GM12878 (cell line): ENCODE data around the gene PM20D2. TPM values are rescaled to one million over a fixed set of nuclear protein-coding genes. Genes with fewer than 3 reads are reported as not detected.

ENCODE experiments used
- ATAC-seq: fragments of 200-7000 bp; cut with Tn5 transposase; 3 replicates; pipeline ENCODE4 v1.9.1; 2020; ENCODE audit warnings: mild to moderate bottlenecking, moderate library complexity
- BruUV-seq: library from RNA; stranded (reverse); fragments of 400-500 nt; replicated peaks from 2 replicates; lab custom pipeline; 2021; lab: Mats Ljungman, UMichigan
- CTCF ChIA-PET: fragments of 300-600 bp; sonication (Branson Sonifier 250); formaldehyde crosslinking; extraction: SDS; loops from one replicate; lab custom pipeline; 2021; ENCODE audit warnings: inconsistent platforms; lab: Yijun Ruan, JAX
- POLR2A ChIA-PET: fragments of 350-600 bp; formaldehyde crosslinking; extraction: SDS; loops from one replicate; lab custom pipeline; 2021; ENCODE audit warnings: inconsistent platforms; lab: Charles Lee
- RAD21 ChIA-PET: fragments of 300-600 bp; sonication (Branson Sonifier 250); formaldehyde crosslinking; loops from one replicate; lab custom pipeline; 2023; ENCODE audit warnings: antibody characterized with exemption; ENCODE audit not compliant: unreplicated experiment; lab: Charles Lee
- SMC1A ChIA-PET: fragments of 300-600 bp; sonication (Branson Sonifier 250); formaldehyde crosslinking; loops from one replicate; lab custom pipeline; 2023; ENCODE audit not compliant: unreplicated experiment, uncharacterized antibody; lab: Charles Lee
- DNase-seq: peaks from one replicate; pipeline ENCODE4 v3.0.0-alpha.2; 2011; ENCODE audit warnings: low read depth, low spot score
- FAIRE-seq: peaks from 3 replicates; lab custom pipeline; 2011; peaks lifted over from hg19 to GRCh38; lab: Jason Lieb, UNC
- H2AFZ ChIP-seq: 2 replicates; pipeline ENCODE4 v1.6.0; 2011; ENCODE audit warnings: low read depth, low read length, control low read depth; ENCODE audit not compliant: control insufficient read depth
- H3K27ac ChIP-seq: 2 replicates; pipeline ENCODE4 v1.5.1; 2011; ENCODE audit warnings: control low read depth; ENCODE audit not compliant: control insufficient read depth, insufficient read depth
- H3K27me3 ChIP-seq, 2 experiments: replicated peaks in 1 of 2; 2 replicates each; pipeline versions ENCODE4 v1.6.0 to v1.6.1; 2011; ENCODE audit warnings: low read length in 1 of 2; ENCODE audit not compliant: control insufficient read depth in 2 of 2, insufficient read depth in 2 of 2
- H3K36me3 ChIP-seq, 2 experiments: 2 replicates each; pipeline ENCODE4 v1.5.1; 2011; ENCODE audit warnings: low read length in 1 of 2; ENCODE audit not compliant: control insufficient read depth in 2 of 2, insufficient read depth in 2 of 2
- H3K4me1 ChIP-seq: 2 replicates; pipeline ENCODE4 v1.6.1; 2011; ENCODE audit warnings: mild to moderate bottlenecking, low read length, moderate library complexity, mixed read lengths; ENCODE audit not compliant: control insufficient read depth, insufficient read depth
- H3K4me2 ChIP-seq: 2 replicates; pipeline ENCODE4 v1.6.0; 2011; ENCODE audit warnings: control low read depth; ENCODE audit not compliant: control insufficient read depth, insufficient read depth
- H3K4me3 ChIP-seq: fragments of 200-600 bp; sonication (generic); 2 replicates; pipeline ENCODE4 v1.5.1; 2016
- H3K79me2 ChIP-seq: 2 replicates; pipeline ENCODE4 v1.6.0; 2011; ENCODE audit warnings: low read length; ENCODE audit not compliant: control insufficient read depth, insufficient read depth
- H3K9ac ChIP-seq: 2 replicates; pipeline ENCODE4 v1.8.0; 2011; ENCODE audit warnings: low read length, control low read depth, mixed read lengths; ENCODE audit not compliant: control insufficient read depth, insufficient read depth
- H3K9me3 ChIP-seq: replicated peaks from 3 replicates; pipeline ENCODE4 v1.5.1; 2011; ENCODE audit warnings: mild to moderate bottlenecking, low read length; ENCODE audit not compliant: control insufficient read depth, insufficient read depth
- H4K20me1 ChIP-seq: 2 replicates; pipeline ENCODE4 v1.6.0; 2011; ENCODE audit not compliant: control insufficient read depth, insufficient read depth
- CBX3 ChIP-seq: fragments of 200-600 bp; sonication (generic); IDR thresholded peaks from 2 replicates; pipeline ENCODE4 v1.6.1; 2016; ENCODE audit warnings: low read depth, borderline replicate concordance
- EGR1 ChIP-seq, 2 experiments: IDR thresholded peaks; 1 replicate in 1 of 2; 2 replicates in 1 of 2; pipeline ENCODE4 v1.6.1; 2011 to 2012; ENCODE audit warnings: low read depth in 2 of 2, low read length in 2 of 2, borderline replicate concordance in 1 of 2, mild to moderate bottlenecking in 1 of 2, moderate library complexity in 1 of 2
- IRF4 ChIP-seq: IDR thresholded peaks from 2 replicates; pipeline ENCODE4 v1.6.1; 2011; ENCODE audit warnings: low read depth, low read length
- JUNB ChIP-seq: IDR thresholded peaks from 2 replicates; pipeline ENCODE4 v1.6.1; 2016; ENCODE audit warnings: antibody characterized with exemption, mild to moderate bottlenecking
- MXI1 ChIP-seq: fragments of 150-350 bp; IDR thresholded peaks from 2 replicates; pipeline ENCODE4 v1.6.1; 2011; ENCODE audit warnings: low read depth, mild to moderate bottlenecking, inconsistent platforms, low read length, improper control_type of control experiment
- POU2F2 ChIP-seq: IDR thresholded peaks from 3 replicates; pipeline ENCODE4 v1.6.1; 2011; ENCODE audit warnings: low read depth, mild to moderate bottlenecking, low read length, borderline replicate concordance
- ZSCAN29 ChIP-seq: fragments of 450-650 bp; IDR thresholded peaks from 2 replicates; pipeline ENCODE4 v1.6.1; 2017; ENCODE audit warnings: mild to moderate bottlenecking, moderate library complexity
- WGBS: methylation state at CpG from one replicate; pipeline ENCODE4 v1.1.6; 2016; ENCODE audit warnings: low lambda C conversion rate; ENCODE audit not compliant: insufficient replicate concordance, insufficient coverage; ENCODE audit errors: missing lambda C conversion rate; 5-methylcytosine and 5-hydroxymethylcytosine counted together
- in situ Hi-C: fragments of 300-500 bp; cut with MboI; formaldehyde crosslinking; loops from 9 replicates; pipeline ENCODE4 v1.14.3; 2018; ENCODE audit warnings: mixed read lengths
- intact Hi-C: fragments of 100-400 bp; cut with micrococcal nuclease; formaldehyde crosslinking; loops from one replicate; pipeline ENCODE4 v1.14.2; 2022; ENCODE audit not compliant: unreplicated experiment
- polyA plus RNA-seq, 11 experiments: library from polyadenylated mRNA; depleted of rRNA in 4 of 11; unstranded in 6 of 11; stranded (reverse) in 5 of 11; fragments of >200 nt; fragmentation: Nextera tagmentation in 4 of 11; fragmentation: Illumina TruSeq in 1 of 11; extraction: Ambion mirVana in 4 of 11; extraction: Trizol in 1 of 11; gene quantifications; 1 replicate in 1 of 11; 2 replicates in 10 of 11; pipeline versions ENCODE4 v1.2.1 to v1.2.3, GENCODE V29; 2011 to 2016; ENCODE audit warnings: inconsistent platforms in 2 of 11, missing spikeins in 2 of 11, low read depth in 1 of 11
- total RNA-seq, 4 experiments: library from RNA; depleted of rRNA in 3 of 4; stranded (reverse); fragments of >200 nt in 3 of 4; fragmentation: Illumina TruSeq in 1 of 4; extraction: Trizol in 1 of 4; gene quantifications; 2 replicates each; pipeline versions ENCODE4 v1.2.1 to v1.2.3, GENCODE V29; 2013 to 2021
- TF ChIP-seq, protein P1 (sequence below): IDR thresholded peaks from 2 replicates; pipeline ENCODE4 v1.6.1; 2012; ENCODE audit warnings: low read length, inconsistent platforms
- TF ChIP-seq, protein P2 (sequence below): IDR thresholded peaks from 2 replicates; pipeline ENCODE4 v1.6.1; 2012; ENCODE audit warnings: improper control_type of control experiment, low read depth, low read length; ENCODE audit not compliant: insufficient replicate concordance
- TF ChIP-seq, protein P3 (sequence below): fragments of 450-650 bp; IDR thresholded peaks from 2 replicates; pipeline ENCODE4 v1.6.1; 2017; ENCODE audit warnings: antibody characterized with exemption, mild to moderate bottlenecking, moderate library complexity
- TF ChIP-seq, protein P4 (sequence below): IDR thresholded peaks from 2 replicates; pipeline ENCODE4 v1.6.1; 2011; ENCODE audit warnings: borderline replicate concordance, low read depth, mild to moderate bottlenecking, moderate library complexity, low read length; ENCODE audit not compliant: insufficient read depth, poor library complexity, severe bottlenecking
- TF ChIP-seq, protein P5 (sequence below): IDR thresholded peaks from 2 replicates; pipeline ENCODE4 v1.6.1; 2011; ENCODE audit warnings: low read depth, low read length, improper control_type of control experiment, borderline replicate concordance

PM20D2 gene
- total and polyA plus RNA-seq, 10 of the 15 experiments (the other 5 are each of a cell fraction or from before 2014, with no cell fraction given), result 7.8 to 23.6 (median 15.7) TPM

DNA sequence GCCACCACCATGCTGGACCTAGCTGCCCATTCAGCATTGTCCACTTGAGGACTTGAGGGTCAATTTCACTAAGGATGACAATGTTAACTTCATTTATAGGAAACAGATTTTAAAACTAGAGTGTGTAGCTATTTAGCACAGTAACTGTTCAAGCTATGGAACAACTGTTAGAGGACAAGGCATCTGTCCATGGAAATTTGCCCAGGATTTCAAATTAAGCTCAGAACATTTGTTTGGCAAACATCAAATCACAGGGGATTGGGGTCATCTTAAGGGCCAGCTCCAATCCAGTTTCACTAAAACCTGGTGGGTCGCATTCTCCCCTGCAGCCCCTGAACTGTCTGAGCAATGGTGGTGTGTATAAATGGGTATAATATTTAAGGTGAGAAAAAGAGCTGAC lies 35.1 kb downstream of the PM20D2 start:
- H3K36me3 ChIP-seq, result no peaks in the 10 kb centered on the region
- WGBS, result 0% methylated on average over 1 of the region's 1 CpG
- H4K20me1 ChIP-seq, result no peaks in the 10 kb centered on the region
- H3K27me3 ChIP-seq, result peaks cover under 1 to 2% of the 10 kb centered on the region in 2 experiments; a peak in 3 of 4 replicates
- H3K4me2 ChIP-seq, result no peak overlapping the region
- H2AFZ ChIP-seq, result no peak overlapping the region
- intact Hi-C loops, result no loop called here
- CTCF ChIA-PET, result no interaction called here
- TF ChIP-seq JUNB (no peak), CBX3 (no peak), MXI1 (no peak), EGR1 (IDR thresholded peaks at IDR 0.05; ENCODE audit: borderline replicate concordance in 1 of 2, low read depth in 2 of 2, low read length in 2 of 2) (no peak), POU2F2 (no peak), IRF4 (no peak), ZSCAN29 (no peak)
- TF ChIP-seq, protein P1, sequence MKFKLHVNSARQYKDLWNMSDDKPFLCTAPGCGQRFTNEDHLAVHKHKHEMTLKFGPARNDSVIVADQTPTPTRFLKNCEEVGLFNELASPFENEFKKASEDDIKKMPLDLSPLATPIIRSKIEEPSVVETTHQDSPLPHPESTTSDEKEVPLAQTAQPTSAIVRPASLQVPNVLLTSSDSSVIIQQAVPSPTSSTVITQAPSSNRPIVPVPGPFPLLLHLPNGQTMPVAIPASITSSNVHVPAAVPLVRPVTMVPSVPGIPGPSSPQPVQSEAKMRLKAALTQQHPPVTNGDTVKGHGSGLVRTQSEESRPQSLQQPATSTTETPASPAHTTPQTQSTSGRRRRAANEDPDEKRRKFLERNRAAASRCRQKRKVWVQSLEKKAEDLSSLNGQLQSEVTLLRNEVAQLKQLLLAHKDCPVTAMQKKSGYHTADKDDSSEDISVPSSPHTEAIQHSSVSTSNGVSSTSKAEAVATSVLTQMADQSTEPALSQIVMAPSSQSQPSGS, result no peak
- TF ChIP-seq, protein P2, sequence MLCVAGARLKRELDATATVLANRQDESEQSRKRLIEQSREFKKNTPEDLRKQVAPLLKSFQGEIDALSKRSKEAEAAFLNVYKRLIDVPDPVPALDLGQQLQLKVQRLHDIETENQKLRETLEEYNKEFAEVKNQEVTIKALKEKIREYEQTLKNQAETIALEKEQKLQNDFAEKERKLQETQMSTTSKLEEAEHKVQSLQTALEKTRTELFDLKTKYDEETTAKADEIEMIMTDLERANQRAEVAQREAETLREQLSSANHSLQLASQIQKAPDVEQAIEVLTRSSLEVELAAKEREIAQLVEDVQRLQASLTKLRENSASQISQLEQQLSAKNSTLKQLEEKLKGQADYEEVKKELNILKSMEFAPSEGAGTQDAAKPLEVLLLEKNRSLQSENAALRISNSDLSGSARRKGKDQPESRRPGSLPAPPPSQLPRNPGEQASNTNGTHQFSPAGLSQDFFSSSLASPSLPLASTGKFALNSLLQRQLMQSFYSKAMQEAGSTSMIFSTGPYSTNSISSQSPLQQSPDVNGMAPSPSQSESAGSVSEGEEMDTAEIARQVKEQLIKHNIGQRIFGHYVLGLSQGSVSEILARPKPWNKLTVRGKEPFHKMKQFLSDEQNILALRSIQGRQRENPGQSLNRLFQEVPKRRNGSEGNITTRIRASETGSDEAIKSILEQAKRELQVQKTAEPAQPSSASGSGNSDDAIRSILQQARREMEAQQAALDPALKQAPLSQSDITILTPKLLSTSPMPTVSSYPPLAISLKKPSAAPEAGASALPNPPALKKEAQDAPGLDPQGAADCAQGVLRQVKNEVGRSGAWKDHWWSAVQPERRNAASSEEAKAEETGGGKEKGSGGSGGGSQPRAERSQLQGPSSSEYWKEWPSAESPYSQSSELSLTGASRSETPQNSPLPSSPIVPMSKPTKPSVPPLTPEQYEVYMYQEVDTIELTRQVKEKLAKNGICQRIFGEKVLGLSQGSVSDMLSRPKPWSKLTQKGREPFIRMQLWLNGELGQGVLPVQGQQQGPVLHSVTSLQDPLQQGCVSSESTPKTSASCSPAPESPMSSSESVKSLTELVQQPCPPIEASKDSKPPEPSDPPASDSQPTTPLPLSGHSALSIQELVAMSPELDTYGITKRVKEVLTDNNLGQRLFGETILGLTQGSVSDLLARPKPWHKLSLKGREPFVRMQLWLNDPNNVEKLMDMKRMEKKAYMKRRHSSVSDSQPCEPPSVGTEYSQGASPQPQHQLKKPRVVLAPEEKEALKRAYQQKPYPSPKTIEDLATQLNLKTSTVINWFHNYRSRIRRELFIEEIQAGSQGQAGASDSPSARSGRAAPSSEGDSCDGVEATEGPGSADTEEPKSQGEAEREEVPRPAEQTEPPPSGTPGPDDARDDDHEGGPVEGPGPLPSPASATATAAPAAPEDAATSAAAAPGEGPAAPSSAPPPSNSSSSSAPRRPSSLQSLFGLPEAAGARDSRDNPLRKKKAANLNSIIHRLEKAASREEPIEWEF, result no peak
- TF ChIP-seq, protein P3, sequence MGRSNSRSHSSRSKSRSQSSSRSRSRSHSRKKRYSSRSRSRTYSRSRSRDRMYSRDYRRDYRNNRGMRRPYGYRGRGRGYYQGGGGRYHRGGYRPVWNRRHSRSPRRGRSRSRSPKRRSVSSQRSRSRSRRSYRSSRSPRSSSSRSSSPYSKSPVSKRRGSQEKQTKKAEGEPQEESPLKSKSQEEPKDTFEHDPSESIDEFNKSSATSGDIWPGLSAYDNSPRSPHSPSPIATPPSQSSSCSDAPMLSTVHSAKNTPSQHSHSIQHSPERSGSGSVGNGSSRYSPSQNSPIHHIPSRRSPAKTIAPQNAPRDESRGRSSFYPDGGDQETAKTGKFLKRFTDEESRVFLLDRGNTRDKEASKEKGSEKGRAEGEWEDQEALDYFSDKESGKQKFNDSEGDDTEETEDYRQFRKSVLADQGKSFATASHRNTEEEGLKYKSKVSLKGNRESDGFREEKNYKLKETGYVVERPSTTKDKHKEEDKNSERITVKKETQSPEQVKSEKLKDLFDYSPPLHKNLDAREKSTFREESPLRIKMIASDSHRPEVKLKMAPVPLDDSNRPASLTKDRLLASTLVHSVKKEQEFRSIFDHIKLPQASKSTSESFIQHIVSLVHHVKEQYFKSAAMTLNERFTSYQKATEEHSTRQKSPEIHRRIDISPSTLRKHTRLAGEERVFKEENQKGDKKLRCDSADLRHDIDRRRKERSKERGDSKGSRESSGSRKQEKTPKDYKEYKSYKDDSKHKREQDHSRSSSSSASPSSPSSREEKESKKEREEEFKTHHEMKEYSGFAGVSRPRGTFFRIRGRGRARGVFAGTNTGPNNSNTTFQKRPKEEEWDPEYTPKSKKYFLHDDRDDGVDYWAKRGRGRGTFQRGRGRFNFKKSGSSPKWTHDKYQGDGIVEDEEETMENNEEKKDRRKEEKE, result no peak
- TF ChIP-seq, protein P4, sequence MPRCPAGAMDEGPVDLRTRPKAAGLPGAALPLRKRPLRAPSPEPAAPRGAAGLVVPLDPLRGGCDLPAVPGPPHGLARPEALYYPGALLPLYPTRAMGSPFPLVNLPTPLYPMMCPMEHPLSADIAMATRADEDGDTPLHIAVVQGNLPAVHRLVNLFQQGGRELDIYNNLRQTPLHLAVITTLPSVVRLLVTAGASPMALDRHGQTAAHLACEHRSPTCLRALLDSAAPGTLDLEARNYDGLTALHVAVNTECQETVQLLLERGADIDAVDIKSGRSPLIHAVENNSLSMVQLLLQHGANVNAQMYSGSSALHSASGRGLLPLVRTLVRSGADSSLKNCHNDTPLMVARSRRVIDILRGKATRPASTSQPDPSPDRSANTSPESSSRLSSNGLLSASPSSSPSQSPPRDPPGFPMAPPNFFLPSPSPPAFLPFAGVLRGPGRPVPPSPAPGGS, result no peak
- TF ChIP-seq, protein P5, sequence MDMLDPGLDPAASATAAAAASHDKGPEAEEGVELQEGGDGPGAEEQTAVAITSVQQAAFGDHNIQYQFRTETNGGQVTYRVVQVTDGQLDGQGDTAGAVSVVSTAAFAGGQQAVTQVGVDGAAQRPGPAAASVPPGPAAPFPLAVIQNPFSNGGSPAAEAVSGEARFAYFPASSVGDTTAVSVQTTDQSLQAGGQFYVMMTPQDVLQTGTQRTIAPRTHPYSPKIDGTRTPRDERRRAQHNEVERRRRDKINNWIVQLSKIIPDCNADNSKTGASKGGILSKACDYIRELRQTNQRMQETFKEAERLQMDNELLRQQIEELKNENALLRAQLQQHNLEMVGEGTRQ, result no peak
- FAIRE-seq (no peak), DNase-seq (no peak), ATAC-seq (no peak)
- SMC1A ChIA-PET, result interaction anchor here (1.4 kb wide), 1 partner anchor 197 kb away, joined by 3 read pairs; no protein-coding TSS in a partner anchor
- no TSS peak for BruUV-seq
- H3K79me2 ChIP-seq, result no peaks in the 10 kb centered on the region
- POLR2A ChIA-PET, result interaction anchor here (0.6 kb wide), 1 partner anchor 169 kb away, joined by 3 read pairs; no protein-coding TSS in a partner anchor
- H3K9ac ChIP-seq, result no peak overlapping the region
- in situ Hi-C loops, result no loop called here
- H3K9me3 ChIP-seq, result no peaks in the 10 kb centered on the region
- H3K27ac ChIP-seq, result no peak overlapping the region
- H3K4me1 ChIP-seq, result no peaks in the 10 kb centered on the region
- H3K4me3 ChIP-seq, result no peak overlapping the region
- RAD21 ChIA-PET, result no interaction called here
